Forelimb muscle (tissue), 1 donor: ENCODE results near the gene TMEM256. TPM values are rescaled to one million over a fixed set of nuclear protein-coding genes. Genes with fewer than 3 reads are reported as not detected.
"Not testable (repeated sequence)": the region's sequence is repeated elsewhere in the genome, so short reads cannot be mapped to it uniquely, and the experiment has no call there.

ENCODE experiments used
- DNase-seq: peaks from one replicate; pipeline ENCODE4 v3.0.0-alpha.2; 2013; ENCODE audit warnings: low read depth
- polyA plus RNA-seq: library from polyadenylated mRNA; unstranded; fragments of 120-200 nt; gene quantifications from one replicate; pipeline ENCODE4 v1.2.1, GENCODE V29; 2013; ENCODE audit not compliant: insufficient read length

The TMEM256 gene
- polyA plus RNA-seq, 1 donor, result 55.6 TPM

- no peak for DNase-seq
These were observed 20.0 kb downstream of the TMEM256 start for GRCh38 chr17:7383742-7384488.

- no peak for DNase-seq
These were observed 20.5 kb downstream of the TMEM256 start for GRCh38 chr17:7383371-7383741.

GRCh38 chr17:7382901-7383300, 21.0 kb downstream of the TMEM256 start:
- no peak for DNase-seq

- DNase-seq, result no peak
These were observed 22.8 kb downstream of the TMEM256 start, which contains the start of gene TNK1 for GRCh38 chr17:7380855-7381683. Gene TNK1 (plus strand): TSS chr17:7381089. CDS start chr17:7382927, 1,838 bp downstream.

GRCh38 chr17:7380321-7380720, 23.6 kb downstream of the TMEM256 start:
- DNase-seq, result no peak

- DNase-seq, result no peak
These were observed 24.8 kb downstream of the TMEM256 start for GRCh38 chr17:7379134-7379533.

GRCh38 chr17:7374353-7374752, 29.5 kb downstream of the TMEM256 start:
- DNase-seq, result no peak

- no peak for DNase-seq
These were observed 33.0 kb downstream of the TMEM256 start for GRCh38 chr17:7370853-7371252.

- no peak for DNase-seq
These were observed 34.1 kb downstream of the TMEM256 start for GRCh38 chr17:7369825-7370224.

- DNase-seq, result not testable (repeated sequence)
These were observed 35.3 kb downstream of the TMEM256 start for GRCh38 chr17:7368599-7368994.

- DNase-seq, result no peak
These were observed 35.8 kb downstream of the TMEM256 start for GRCh38 chr17:7367918-7368598.

GRCh38 chr17:7367083-7367482, 36.8 kb downstream of the TMEM256 start:
- DNase-seq, result no peak

- not testable (repeated sequence) for DNase-seq
These were observed 37.9 kb downstream of the TMEM256 start for GRCh38 chr17:7365963-7366362.

GRCh38 chr17:7363311-7363710, 40.6 kb downstream of the TMEM256 start:
- no peak for DNase-seq

- DNase-seq, result no peak
These were observed 42.0 kb downstream of the TMEM256 start for GRCh38 chr17:7361906-7362305.

GRCh38 chr17:7357381-7357780, 46.5 kb downstream of the TMEM256 start:
- no peak for DNase-seq

- DNase-seq, result no peak
These were observed 47.1 kb downstream of the TMEM256 start for GRCh38 chr17:7356756-7357155.

- no peak for DNase-seq
These were observed 47.8 kb downstream of the TMEM256 start for GRCh38 chr17:7356072-7356549.

GRCh38 chr17:7355573-7355972, 48.3 kb downstream of the TMEM256 start:
- DNase-seq, result no peak

GRCh38 chr17:7355053-7355452, 48.8 kb downstream of the TMEM256 start, which contains the start of gene TMEM95:
Gene TMEM95 (plus strand): TSS chr17:7355156. CDS start chr17:7355205, 49 bp downstream.
- DNase-seq, result no peak

GRCh38 chr17:7354262-7354843, 49.5 kb downstream of the TMEM256 start:
- no peak for DNase-seq
